Trophoblast cell (in vitro differentiated cells and primary cell): ENCODE data around the gene DOCK3.
"Not testable (repeated sequence)": the region's sequence is repeated elsewhere in the genome, so short reads cannot be mapped to it uniquely, and the experiment has no call there.

Experiments
- DNase-seq, 2 donors: peaks; one replicate each; pipeline ENCODE4 v3.0.0-alpha.2; 2016
- H2AFZ ChIP-seq: 2 replicates; pipeline ENCODE4 v1.6.1; 2013; ENCODE audit warnings: low read length, moderate library complexity, mild to moderate bottlenecking; ENCODE audit not compliant: insufficient read depth, poor library complexity
- H2AK5ac ChIP-seq: 2 replicates; pipeline ENCODE4 v1.6.1; 2013; ENCODE audit warnings: mild to moderate bottlenecking, low read length
- H2BK120ac ChIP-seq: 2 replicates; pipeline ENCODE4 v1.6.1; 2013; ENCODE audit warnings: low read length, mild to moderate bottlenecking, moderate library complexity; ENCODE audit not compliant: insufficient read depth, poor library complexity
- H2BK12ac ChIP-seq: 2 replicates; pipeline ENCODE4 v1.6.1; 2013; ENCODE audit warnings: mild to moderate bottlenecking, low read length, moderate library complexity
- H2BK5ac ChIP-seq: 2 replicates; pipeline ENCODE4 v1.6.1; 2013; ENCODE audit warnings: low read length, low read depth, moderate library complexity, mild to moderate bottlenecking; ENCODE audit not compliant: poor library complexity
- H3K14ac ChIP-seq: 2 replicates; pipeline ENCODE4 v1.6.1; 2013; ENCODE audit warnings: mild to moderate bottlenecking, low read length
- H3K18ac ChIP-seq: 2 replicates; pipeline ENCODE4 v1.6.1; 2013; ENCODE audit warnings: mild to moderate bottlenecking, low read length
- H3K23ac ChIP-seq: 2 replicates; pipeline ENCODE4 v1.6.1; 2013; ENCODE audit warnings: low read length
- H3K27ac ChIP-seq: 2 replicates; pipeline ENCODE4 v1.5.1; 2013; ENCODE audit warnings: low read depth, mild to moderate bottlenecking, inconsistent platforms, low read length, moderate library complexity
- H3K27me3 ChIP-seq: 2 replicates; pipeline ENCODE4 v1.6.1; 2013; ENCODE audit warnings: inconsistent platforms, mild to moderate bottlenecking, low read length, moderate library complexity; ENCODE audit not compliant: insufficient read depth
- H3K36me3 ChIP-seq, 2 experiments: 1 replicate in 1 of 2; 2 replicates in 1 of 2; pipeline ENCODE4 v1.6.1; 2013; ENCODE audit warnings: low read length in 2 of 2, mild to moderate bottlenecking in 2 of 2, moderate library complexity in 1 of 2; ENCODE audit not compliant: insufficient read depth in 2 of 2, control insufficient read depth in 1 of 2
- H3K4ac ChIP-seq: 2 replicates; pipeline ENCODE4 v1.6.1; 2013; ENCODE audit warnings: low read depth, mild to moderate bottlenecking, low read length, moderate library complexity
- H3K4me1 ChIP-seq, 2 experiments: 1 replicate in 1 of 2; 2 replicates in 1 of 2; pipeline ENCODE4 v1.6.1; 2013; ENCODE audit warnings: low read length in 2 of 2, mild to moderate bottlenecking in 2 of 2, moderate library complexity in 1 of 2; ENCODE audit not compliant: insufficient read depth in 2 of 2, control insufficient read depth in 1 of 2
- H3K4me2 ChIP-seq: 2 replicates; pipeline ENCODE4 v1.6.1; 2013; ENCODE audit warnings: inconsistent platforms, mild to moderate bottlenecking, low read length, moderate library complexity
- H3K4me3 ChIP-seq: 2 replicates; pipeline ENCODE4 v1.5.1; 2013; ENCODE audit warnings: mild to moderate bottlenecking, low read depth, low read length, inconsistent platforms
- H3K79me1 ChIP-seq: one replicate; pipeline ENCODE4 v1.6.1; 2013; ENCODE audit warnings: low read length
- H3K79me2 ChIP-seq: 2 replicates; pipeline ENCODE4 v1.6.1; 2013; ENCODE audit warnings: low read length, mild to moderate bottlenecking; ENCODE audit not compliant: control insufficient read depth, insufficient read depth, poor library complexity
- H3K9ac ChIP-seq: 2 replicates; pipeline ENCODE4 v1.6.1; 2013; ENCODE audit warnings: mild to moderate bottlenecking, low read length
- H3K9me3 ChIP-seq: 2 replicates; pipeline ENCODE4 v1.6.1; 2013; ENCODE audit warnings: low read depth, mild to moderate bottlenecking, control low read depth, inconsistent platforms, low read length; ENCODE audit not compliant: insufficient read depth
- H4K12ac ChIP-seq: 2 replicates; pipeline ENCODE4 v1.6.1; 2013; ENCODE audit warnings: low read depth, mild to moderate bottlenecking, low read length, moderate library complexity
- H4K8ac ChIP-seq: 2 replicates; pipeline ENCODE4 v1.6.1; 2013; ENCODE audit warnings: low read depth, mild to moderate bottlenecking, low read length, moderate library complexity
- H4K91ac ChIP-seq: one replicate; pipeline ENCODE4 v1.6.1; 2013; ENCODE audit warnings: low read depth, mild to moderate bottlenecking, low read length, moderate library complexity
- WGBS: extraction: QIAGEN DNeasy Blood & Tissue Kit; methylation state at CpG from one replicate; pipeline ENCODE4 v1.1.7; 2013; ENCODE audit warnings: missing lambda C conversion rate; ENCODE audit not compliant: insufficient read length, insufficient coverage; ENCODE audit errors: extremely low coverage; 5-methylcytosine and 5-hydroxymethylcytosine counted together

Gene DOCK3

DNA sequence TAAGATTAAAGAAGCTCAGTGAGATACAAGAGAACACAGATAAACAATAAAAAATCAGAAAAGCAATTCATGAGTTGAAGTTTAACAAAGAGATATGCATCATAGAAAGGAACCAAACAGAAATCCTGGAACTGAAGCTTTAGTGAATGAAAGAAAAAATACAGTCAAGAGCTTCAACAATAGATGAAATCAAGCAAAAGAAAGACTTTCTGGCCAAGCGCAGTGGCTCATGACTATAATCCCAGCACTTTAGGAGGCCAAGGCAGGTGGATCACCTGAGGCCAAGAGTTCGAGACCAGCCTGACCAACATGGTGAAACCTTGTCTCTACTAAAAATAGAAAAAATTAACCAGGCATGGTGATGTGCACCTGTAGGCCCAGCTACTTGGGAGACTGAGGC, 408.8 kb downstream of the DOCK3 start:
- Histone ChIP-seq H3K36me3 (peaks cover 6 to 8% of the 10 kb centered on the region in 2 experiments), H2AK5ac (no peak overlapping the region), H2BK5ac (no peak overlapping the region), H3K4ac (no peak overlapping the region), H3K14ac (no peak overlapping the region), H2AFZ (no peak overlapping the region), H3K9ac (no peak overlapping the region), H3K27ac (no peak overlapping the region), H3K4me1 (no peaks in the 10 kb centered on the region), H2BK120ac (no peak overlapping the region), H3K23ac (no peak overlapping the region), H3K79me1 (no peaks in the 10 kb centered on the region), H3K27me3 (no peaks in the 10 kb centered on the region), H3K79me2 (no peaks in the 10 kb centered on the region), H4K91ac (no peak overlapping the region), H3K18ac (no peak overlapping the region), H3K4me3 (no peak overlapping the region), H3K4me2 (no peak overlapping the region), H2BK12ac (no peak overlapping the region), H4K8ac (no peak overlapping the region), H4K12ac (no peak overlapping the region), H3K9me3 (no peaks in the 10 kb centered on the region)
- no peak for DNase-seq
- no CpG with 5 or more reads among the region's 2 CpGs for WGBS

DNA sequence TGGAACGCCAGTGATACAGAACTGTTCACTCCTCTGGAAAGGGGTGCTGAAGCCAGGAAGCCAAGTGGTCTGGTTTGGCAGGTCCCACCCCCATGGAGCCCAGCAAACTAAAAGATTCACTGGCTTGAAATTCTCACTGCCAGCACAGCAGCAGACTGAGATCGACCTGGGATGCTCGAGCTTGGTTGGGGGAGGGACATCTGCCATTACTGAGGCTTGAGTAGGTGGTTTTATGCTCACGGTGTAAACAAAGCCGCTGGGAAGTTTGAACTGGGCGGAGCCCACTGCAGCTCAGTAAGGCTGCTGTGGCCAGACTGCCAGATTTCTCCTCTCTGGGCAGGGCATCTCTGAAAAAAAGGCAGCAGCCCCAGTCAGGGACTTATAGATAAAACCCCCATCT, 417.4 kb downstream of the DOCK3 start:
- not testable (repeated sequence) for H3K27me3 ChIP-seq

GRCh38 chr3:51094838-51095237, 420.1 kb downstream of the DOCK3 start:
- not testable (repeated sequence) for H2AK5ac ChIP-seq, H3K27me3 ChIP-seq, H3K4ac ChIP-seq, H4K8ac ChIP-seq, H3K79me1 ChIP-seq, H4K12ac ChIP-seq, H3K14ac ChIP-seq, H4K91ac ChIP-seq, DNase-seq, H3K18ac ChIP-seq, H2BK120ac ChIP-seq, H3K4me1 ChIP-seq, H3K27ac ChIP-seq, H2AFZ ChIP-seq, H3K23ac ChIP-seq, H3K9ac ChIP-seq, H3K9me3 ChIP-seq, H2BK12ac ChIP-seq, H3K4me3 ChIP-seq, H3K79me2 ChIP-seq, H3K4me2 ChIP-seq, H3K36me3 ChIP-seq, H2BK5ac ChIP-seq
- no CpG with 5 or more reads among the region's 1 CpG for WGBS

More for the DNA sequence above, 417.4 kb downstream of the DOCK3 start:
- H4K8ac ChIP-seq, H4K12ac ChIP-seq, H3K9me3 ChIP-seq, H3K4me3 ChIP-seq, H3K4me1 ChIP-seq, H3K9ac ChIP-seq, H4K91ac ChIP-seq, H3K79me2 ChIP-seq, H2BK5ac ChIP-seq, H2AK5ac ChIP-seq, H3K18ac ChIP-seq, H3K36me3 ChIP-seq, DNase-seq, H3K27ac ChIP-seq, H3K4ac ChIP-seq, H3K79me1 ChIP-seq, H2AFZ ChIP-seq, H2BK12ac ChIP-seq, H2BK120ac ChIP-seq, H3K23ac ChIP-seq, H3K14ac ChIP-seq, H3K4me2 ChIP-seq: not testable (repeated sequence)
- WGBS, result no CpG with 5 or more reads among the region's 6 CpGs

GRCh38 chr3:51099794-51100535, 425.2 kb downstream of the DOCK3 start:
- no peak overlapping the region for H3K4me3 ChIP-seq
- H2AK5ac ChIP-seq, result no peak overlapping the region
- H3K79me2 ChIP-seq, result no peaks in the 10 kb centered on the region
- H2AFZ ChIP-seq, result no peak overlapping the region
- no peak overlapping the region for H3K27ac ChIP-seq
- WGBS, result no CpG with 5 or more reads among the region's 3 CpGs
- H3K23ac ChIP-seq, result no peak overlapping the region
- no peak overlapping the region for H3K9ac ChIP-seq
- H3K14ac ChIP-seq, result no peak overlapping the region
- no peak overlapping the region for H3K4me2 ChIP-seq
- no peak overlapping the region for H3K18ac ChIP-seq
- H2BK12ac ChIP-seq, result no peak overlapping the region
- H3K4ac ChIP-seq, result no peak overlapping the region
- no peaks in the 10 kb centered on the region for H3K9me3 ChIP-seq
- H4K91ac ChIP-seq, result no peak overlapping the region
- DNase-seq, result peak; percentile 55 to 75
- H2BK5ac ChIP-seq, result no peak overlapping the region
- H3K4me1 ChIP-seq, result no peaks in the 10 kb centered on the region
- no peak overlapping the region for H2BK120ac ChIP-seq
- no peak overlapping the region for H4K12ac ChIP-seq
- H4K8ac ChIP-seq, result no peak overlapping the region
- H3K36me3 ChIP-seq, result no peaks in the 10 kb centered on the region
- no peaks in the 10 kb centered on the region for H3K79me1 ChIP-seq
- H3K27me3 ChIP-seq, result no peaks in the 10 kb centered on the region
